T-helper 22 cell (primary cell): Measurements from ENCODE around the gene MYMX.

Experiments used
- DNase-seq: peaks from one replicate; pipeline ENCODE4 v3.0.0-alpha.2; 2020; ENCODE audit warnings: low read depth

MYMX gene

GRCh38 chr6:44232676-44233566 is 16.2 kb downstream of the MYMX start:
- no peak for DNase-seq

GRCh38 chr6:44233567-44234100 is 16.9 kb downstream of the MYMX start:
- no peak for DNase-seq

GRCh38 chr6:44234101-44235025 is 17.6 kb downstream of the MYMX start:
- DNase-seq = no peak

- DNase-seq = no peak
Observed at GRCh38 chr6:44235269-44235668, 18.5 kb downstream of the MYMX start.

GRCh38 chr6:44235891-44236516 is 19.3 kb downstream of the MYMX start:
- DNase-seq = no peak

- peak; percentile 58 for DNase-seq
Observed at GRCh38 chr6:44237021-44237812, 20.5 kb downstream of the MYMX start.

- DNase-seq = peak; percentile 54
Observed at GRCh38 chr6:44237813-44238433, 21.2 kb downstream of the MYMX start.

- no peak for DNase-seq
Observed at GRCh38 chr6:44238687-44239350, 22.1 kb downstream of the MYMX start.

GRCh38 chr6:44243345-44243744 is 26.6 kb downstream of the MYMX start:
- DNase-seq = no peak

- DNase-seq = no peak
Observed at GRCh38 chr6:44245391-44245911, 28.7 kb downstream of the MYMX start.

GRCh38 chr6:44245912-44246662 is 29.4 kb downstream of the MYMX start:
- peak; percentile 61 for DNase-seq

GRCh38 chr6:44246663-44247337 is 30.1 kb downstream of the MYMX start, which contains the start of gene HSP90AB1:
Gene HSP90AB1 (plus strand): TSS chr6:44247101. CDS start chr6:44248630, 1,529 bp downstream.
- peak; percentile 96 for DNase-seq

GRCh38 chr6:44247338-44248302 is 30.9 kb downstream of the MYMX start:
- DNase-seq = peak; percentile 87

GRCh38 chr6:44248579-44248978 is 31.9 kb downstream of the MYMX start:
- DNase-seq = no peak

- no peak for DNase-seq
Observed at GRCh38 chr6:44249082-44249748, 32.5 kb downstream of the MYMX start.

GRCh38 chr6:44250067-44250717 is 33.5 kb downstream of the MYMX start:
- DNase-seq = no peak
